HG02884 (cell line): ENCODE measurements around the gene FAM13C.

ENCODE experiments used
- ATAC-seq: cut with Tn5 transposase; IDR thresholded peaks from one replicate; pipeline ENCODE4 v1.9.1; 2021; ENCODE audit warnings: mild to moderate bottlenecking, moderate library complexity; ENCODE audit not compliant: unreplicated experiment

FAM13C gene

GRCh38 chr10:59362959-59363381 lies 621 bp upstream of the FAM13C start:
- ATAC-seq: no peak

DNA sequence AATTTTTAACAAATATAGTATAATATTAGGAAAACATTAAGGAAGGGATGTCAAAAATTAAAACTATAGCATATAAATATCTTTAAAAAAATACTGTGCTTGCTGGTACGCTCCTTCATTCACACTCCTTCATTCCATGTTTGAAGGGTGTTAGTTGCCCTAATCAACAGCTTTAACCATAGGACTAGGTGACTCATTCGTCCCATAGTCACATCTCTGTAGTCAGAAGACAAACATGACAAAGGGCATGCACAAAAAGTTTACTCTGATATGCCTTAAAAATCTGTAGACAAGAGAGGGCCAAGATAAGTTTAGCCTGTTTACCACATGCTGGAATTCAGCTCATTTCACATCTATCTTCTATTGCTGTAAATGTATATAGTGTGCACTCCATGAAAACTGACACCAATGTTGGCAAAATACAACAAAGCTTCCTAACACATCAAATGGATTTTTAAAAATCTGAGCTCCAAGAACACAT lies 646 bp downstream of the FAM13C start:
- ATAC-seq: no peak

- ATAC-seq: no peak
Measured at GRCh38 chr10:59360605-59361405, 1.5 kb downstream of the FAM13C start.

- no peak for ATAC-seq
Measured at GRCh38 chr10:59358576-59358975, 3.8 kb downstream of the FAM13C start.

DNA sequence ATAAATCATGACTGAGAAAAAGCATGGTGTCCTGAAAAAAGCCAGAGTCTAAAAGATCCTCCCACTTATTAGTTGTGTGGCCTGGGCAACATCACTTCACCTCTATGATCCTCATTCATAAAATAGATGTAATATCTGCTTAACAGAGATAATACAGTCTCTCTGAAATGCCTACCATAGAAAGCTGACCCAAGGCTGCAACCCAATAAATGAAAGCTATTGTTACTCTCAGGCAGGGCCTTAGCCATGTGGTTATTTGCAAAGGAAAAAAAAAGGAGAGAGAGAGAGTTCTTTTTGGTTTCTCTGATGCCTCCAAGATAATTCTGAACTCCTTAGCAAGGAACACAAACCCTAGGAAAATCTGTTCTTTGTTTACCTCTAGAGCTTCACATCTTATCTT lies 7.9 kb downstream of the FAM13C start:
- ATAC-seq: no peak

- no peak for ATAC-seq
Measured at GRCh38 chr10:59350558-59350957, 11.8 kb downstream of the FAM13C start.

DNA sequence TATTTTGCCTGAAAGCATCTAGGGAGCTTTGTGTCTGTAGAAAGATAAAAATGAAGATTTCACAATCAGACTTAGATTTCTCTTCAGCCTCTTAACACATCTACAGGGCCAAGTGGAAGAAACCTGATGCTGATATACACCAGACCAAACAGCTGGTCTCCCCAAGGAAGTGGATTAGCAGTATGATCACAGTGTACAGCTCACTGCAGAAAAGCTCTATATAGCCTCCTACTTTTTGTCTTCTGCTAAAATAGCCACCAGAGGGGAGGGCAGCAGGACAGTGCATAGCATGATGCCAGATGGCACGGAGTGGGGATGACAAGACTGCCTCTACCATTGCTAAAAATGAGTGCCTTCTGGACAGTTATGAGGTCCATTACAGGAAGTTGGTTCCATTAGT lies 16.0 kb downstream of the FAM13C start:
- no peak for ATAC-seq

GRCh38 chr10:59342723-59343122 lies 19.6 kb downstream of the FAM13C start:
- ATAC-seq: no peak

GRCh38 chr10:59342000-59342399 lies 20.3 kb downstream of the FAM13C start:
- no peak for ATAC-seq

DNA sequence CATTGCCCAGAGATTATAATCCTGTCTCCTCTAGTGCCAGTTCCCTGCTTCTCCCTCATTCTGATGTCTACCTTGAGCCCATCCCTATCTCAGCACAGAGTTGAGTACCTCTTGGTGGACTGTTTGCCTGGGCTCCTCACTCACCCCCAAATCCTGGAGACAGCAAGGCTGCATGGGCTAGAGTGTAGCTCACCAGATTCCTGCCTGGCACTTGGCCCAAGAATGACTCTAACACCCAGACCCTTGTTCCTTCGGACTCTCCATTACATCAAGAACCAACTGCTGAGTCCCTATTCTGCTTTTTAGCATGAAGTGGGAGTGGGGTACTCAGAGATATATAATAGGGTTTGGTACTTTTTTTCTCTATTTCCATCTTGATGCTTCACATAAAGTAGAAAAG lies 22.1 kb downstream of the FAM13C start:
- ATAC-seq: no peak

DNA sequence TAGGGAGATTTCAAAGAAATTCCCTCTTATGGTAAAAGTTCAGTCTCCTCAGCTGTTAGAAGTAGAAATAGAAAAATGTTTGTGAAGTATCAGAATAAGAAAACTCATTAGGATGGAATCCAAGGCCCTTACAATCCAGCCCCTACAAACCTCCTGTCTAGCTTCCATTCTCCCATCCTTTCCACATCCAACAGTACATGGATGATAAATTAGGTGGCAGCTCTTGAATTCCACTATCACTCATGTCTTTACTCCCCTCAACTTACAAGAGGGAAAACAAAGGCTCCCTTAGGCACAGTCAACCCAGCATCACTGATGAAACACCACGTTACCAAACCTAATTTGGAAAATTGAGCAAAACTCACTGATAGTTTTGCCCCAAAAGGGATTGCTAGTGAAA lies 23.0 kb downstream of the FAM13C start:
- ATAC-seq: no peak

GRCh38 chr10:59337201-59337652 lies 25.1 kb downstream of the FAM13C start:
- ATAC-seq: no peak

DNA sequence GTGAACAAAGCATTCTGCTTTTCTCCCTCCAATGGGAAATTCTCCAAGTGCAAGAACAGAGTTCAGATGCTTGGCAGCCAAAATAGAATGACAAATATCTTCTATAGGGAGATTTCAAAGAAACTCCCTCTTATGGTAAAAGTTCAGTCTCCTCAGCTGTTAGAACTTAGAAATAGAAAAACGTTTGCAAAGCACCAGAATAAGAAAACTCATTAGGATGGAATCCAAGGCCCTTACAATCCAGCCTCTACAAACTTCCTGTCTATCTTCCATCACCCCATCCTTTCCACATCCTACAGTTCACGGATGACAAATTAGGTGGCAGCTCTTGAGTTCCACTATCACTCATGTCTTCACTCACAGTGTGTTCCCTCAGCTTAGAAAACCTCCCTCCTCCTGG lies 25.7 kb downstream of the FAM13C start:
- ATAC-seq: no peak

- no peak for ATAC-seq
Measured at GRCh38 chr10:59335497-59335896, 26.9 kb downstream of the FAM13C start.

GRCh38 chr10:59333701-59334100 lies 28.6 kb downstream of the FAM13C start:
- ATAC-seq: no peak

GRCh38 chr10:59332581-59332980 lies 29.8 kb downstream of the FAM13C start:
- ATAC-seq: no peak

- ATAC-seq: no peak
Measured at GRCh38 chr10:59331661-59332060, 30.7 kb downstream of the FAM13C start.

DNA sequence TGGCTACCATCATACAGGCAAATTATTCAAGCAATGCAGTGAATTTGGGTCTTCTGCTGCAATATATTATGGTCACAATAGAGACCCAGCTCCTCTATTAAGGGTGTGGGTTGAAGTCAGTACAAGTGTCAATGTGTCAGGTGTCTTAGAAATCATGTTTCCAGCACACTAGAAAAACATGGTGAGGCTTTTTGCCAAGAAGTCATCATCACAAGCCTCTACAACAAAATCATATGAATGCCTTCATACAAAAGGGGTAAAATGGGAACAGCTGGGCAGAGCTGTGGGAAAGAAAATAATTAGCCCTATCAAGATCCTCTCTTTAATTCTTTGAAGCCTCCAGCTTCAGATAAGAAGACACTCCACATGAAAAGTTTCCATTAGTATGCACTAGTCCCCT lies 37.2 kb downstream of the FAM13C start:
- no peak for ATAC-seq

GRCh38 chr10:59324597-59324996 lies 37.8 kb downstream of the FAM13C start:
- ATAC-seq: no peak

DNA sequence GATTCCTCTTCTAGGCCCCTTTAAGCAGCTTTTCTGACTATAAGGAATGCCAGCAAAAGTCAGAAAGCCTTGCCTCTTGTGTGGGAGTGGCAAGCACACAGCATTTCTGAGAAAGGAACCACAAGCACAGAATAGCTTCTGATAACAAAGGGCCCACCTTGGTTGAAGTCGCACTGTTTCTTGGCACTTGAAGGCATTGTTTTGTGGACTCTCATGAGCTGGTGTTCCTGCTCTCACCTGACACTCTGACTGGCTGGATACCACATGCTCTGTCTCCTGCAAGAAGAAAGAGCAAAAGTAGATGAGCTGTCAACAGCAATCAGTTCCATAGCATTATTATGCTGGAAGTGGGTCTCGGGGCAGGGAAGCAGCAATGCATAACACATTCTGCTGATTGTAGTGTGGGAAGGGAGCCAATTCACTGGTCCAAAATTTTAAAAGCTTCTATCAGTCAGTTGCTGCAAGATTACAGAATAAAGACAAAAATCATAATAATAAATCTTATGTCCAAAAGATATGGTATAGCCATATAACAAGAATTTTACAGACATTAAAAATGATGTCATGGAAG lies 38.4 kb downstream of the FAM13C start:
- no peak for ATAC-seq

- ATAC-seq: no peak
Measured at GRCh38 chr10:59323036-59323459, 39.3 kb downstream of the FAM13C start.

GRCh38 chr10:59322131-59322530 lies 40.2 kb downstream of the FAM13C start:
- no peak for ATAC-seq
